Epithelial cell of esophagus (primary cell): ENCODE measurements around the gene TOLLIP.

ENCODE experiments used
- DNase-seq: peaks from one replicate; pipeline ENCODE4 v3.0.0; 2010; ENCODE audit warnings: low read depth
- H3K4me3 ChIP-seq: 2 replicates; pipeline ENCODE4 v1.5.1; 2011; ENCODE audit warnings: mild to moderate bottlenecking, low read length, control low read depth
- CTCF ChIP-seq: IDR thresholded peaks from 2 replicates; pipeline ENCODE4 v1.5.1; 2011; ENCODE audit warnings: low read depth, mild to moderate bottlenecking, low read length, control low read depth, inconsistent platforms; ENCODE audit not compliant: insufficient read depth; ENCODE audit errors: missing control alignments

The TOLLIP gene

GRCh38 chr11:1259076-1259461 lies 50.4 kb downstream of the TOLLIP start:
- TF ChIP-seq CTCF: no peak
- H3K4me3 ChIP-seq: no peak overlapping the region
- DNase-seq: no peak

- no peak overlapping the region for H3K4me3 ChIP-seq
- no peak for TF ChIP-seq CTCF
Observed at GRCh38 chr11:1258401-1259075, 50.9 kb downstream of the TOLLIP start.

GRCh38 chr11:1257916-1258315 lies 51.5 kb downstream of the TOLLIP start:
- TF ChIP-seq CTCF: no peak
- no peak overlapping the region for H3K4me3 ChIP-seq
- DNase-seq: no peak

More at GRCh38 chr11:1258401-1259075, 50.9 kb downstream of the TOLLIP start:
- DNase-seq: no peak

GRCh38 chr11:1257366-1257765 lies 52.1 kb downstream of the TOLLIP start:
- DNase-seq: no peak
- no peak for TF ChIP-seq CTCF
- no peak overlapping the region for H3K4me3 ChIP-seq

- H3K4me3 ChIP-seq: no peak overlapping the region
- TF ChIP-seq CTCF: no peak
- DNase-seq: no peak
Observed at GRCh38 chr11:1256257-1257045, 53.0 kb downstream of the TOLLIP start.

- no peak overlapping the region for H3K4me3 ChIP-seq
- TF ChIP-seq CTCF: no peak
- no peak for DNase-seq
Observed at GRCh38 chr11:1255151-1255550, 54.3 kb downstream of the TOLLIP start.
